GM21447 (cell line): ENCODE results near the gene NRG3.

ENCODE experiments used
- ATAC-seq: cut with Tn5 transposase; IDR thresholded peaks from one replicate; pipeline ENCODE4 v1.9.1; 2021; ENCODE audit not compliant: unreplicated experiment

Gene NRG3

DNA sequence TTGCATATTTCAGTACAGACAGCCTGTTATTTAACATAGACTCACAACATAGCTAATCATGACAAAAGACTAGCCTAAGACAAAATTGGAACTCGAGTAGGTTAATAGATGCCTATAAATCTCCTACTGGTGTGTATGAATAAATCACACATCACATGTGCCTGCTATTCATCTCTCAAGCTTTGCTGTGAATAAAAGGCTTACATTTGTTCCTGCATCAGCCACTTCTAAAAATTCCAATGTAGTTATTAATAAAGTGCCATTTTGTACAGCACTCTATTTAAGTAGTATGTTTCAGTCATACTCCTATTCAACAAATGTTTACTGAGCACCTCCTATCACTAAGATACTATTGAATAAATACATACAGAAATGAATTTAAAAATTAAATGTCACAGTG, 486.3 kb downstream of the NRG3 start:
- ATAC-seq: no peak

DNA sequence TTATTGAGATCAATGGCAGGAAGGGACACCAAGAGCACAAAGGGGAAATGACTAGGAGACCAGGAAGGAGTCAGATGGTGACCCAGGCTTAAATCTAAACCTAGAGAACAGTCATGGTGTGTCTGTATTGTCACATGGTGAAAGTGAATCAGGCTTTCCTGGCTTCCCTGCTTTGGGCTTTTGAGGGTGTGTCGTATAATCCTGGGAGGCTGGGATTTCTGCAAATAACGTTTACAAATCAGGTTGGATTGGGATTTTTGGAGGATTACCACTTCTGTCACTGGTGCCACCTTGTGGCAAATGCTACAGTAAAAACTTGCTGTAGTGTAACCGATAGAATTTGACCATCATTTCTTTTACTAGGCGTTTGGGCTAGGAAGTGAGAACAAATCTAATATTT, 502.6 kb downstream of the NRG3 start:
- no peak for ATAC-seq

DNA sequence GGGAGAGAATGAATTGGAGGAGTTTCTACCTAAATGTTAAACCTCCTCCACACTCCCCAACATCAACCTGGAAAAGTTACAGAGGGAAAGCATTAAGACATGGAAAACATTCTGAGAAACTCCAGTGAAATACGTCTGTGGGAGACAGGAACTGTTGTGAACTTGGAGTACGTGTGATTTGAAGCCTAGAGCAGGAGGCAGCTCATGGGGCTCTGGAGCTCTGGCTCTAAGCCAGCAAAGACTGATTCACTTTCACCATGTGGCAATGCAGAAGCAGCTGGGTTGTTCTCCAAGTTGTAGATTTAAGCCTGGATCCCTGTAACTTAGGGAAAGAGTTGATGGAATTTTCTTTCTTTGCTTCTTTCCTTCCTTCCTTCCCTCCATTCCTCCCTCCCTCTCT, 503.2 kb downstream of the NRG3 start:
- no peak for ATAC-seq

DNA sequence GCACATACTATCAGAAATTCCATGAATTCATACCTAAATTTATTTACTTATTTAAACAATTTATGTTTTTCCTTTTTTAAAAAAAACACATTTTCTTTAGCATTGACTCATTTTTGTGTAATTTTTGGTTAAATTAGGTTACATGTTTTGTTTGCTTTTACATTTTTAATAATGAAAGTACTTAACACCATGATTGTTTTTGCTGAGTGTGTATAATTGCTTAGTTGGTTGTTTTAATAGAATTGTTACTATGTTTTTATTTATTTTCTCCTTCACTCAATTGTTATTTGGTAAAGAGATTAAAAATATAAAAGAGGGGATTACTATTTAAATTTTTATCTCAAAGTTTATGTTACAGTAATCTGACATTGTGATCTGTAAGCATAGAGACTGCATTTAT, 508.4 kb downstream of the NRG3 start:
- no peak for ATAC-seq

DNA sequence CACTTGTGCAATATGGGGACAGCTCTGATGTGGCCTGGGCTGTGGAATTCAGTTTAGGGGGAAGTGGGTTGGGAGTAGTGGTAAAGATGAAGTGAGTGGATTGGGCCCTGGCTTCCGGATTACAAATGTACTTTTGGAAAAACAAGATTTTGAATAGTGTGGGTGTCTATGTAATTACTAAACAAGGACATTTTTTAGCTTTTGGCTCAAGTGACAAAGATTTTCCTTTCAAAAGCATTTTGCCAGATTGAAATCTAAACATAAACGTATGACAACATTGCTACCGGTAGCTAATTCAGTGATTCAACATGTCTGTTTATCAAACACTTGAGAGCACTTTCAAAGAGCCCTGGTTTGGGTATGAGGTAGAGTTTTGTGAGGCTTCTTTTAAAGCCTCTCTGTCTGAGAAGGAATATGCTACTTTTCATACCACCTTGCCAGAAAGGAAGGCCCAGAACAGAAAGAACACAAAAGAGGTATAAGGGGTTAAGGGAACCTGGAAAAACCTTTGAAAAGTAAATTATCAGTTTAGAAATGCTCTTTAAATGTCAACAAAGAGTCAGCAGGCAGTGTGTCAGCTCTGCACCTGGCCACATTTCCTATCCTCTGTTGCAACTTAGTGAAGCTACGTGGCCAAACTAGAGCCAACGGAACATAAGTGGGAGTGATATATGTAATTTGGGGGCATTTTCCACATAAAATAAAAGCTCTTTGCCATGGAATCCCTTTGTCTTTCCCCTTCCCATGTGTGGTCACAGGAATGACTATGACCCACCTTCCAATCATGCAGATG, 516.1 kb downstream of the NRG3 start:
- no peak for ATAC-seq

DNA sequence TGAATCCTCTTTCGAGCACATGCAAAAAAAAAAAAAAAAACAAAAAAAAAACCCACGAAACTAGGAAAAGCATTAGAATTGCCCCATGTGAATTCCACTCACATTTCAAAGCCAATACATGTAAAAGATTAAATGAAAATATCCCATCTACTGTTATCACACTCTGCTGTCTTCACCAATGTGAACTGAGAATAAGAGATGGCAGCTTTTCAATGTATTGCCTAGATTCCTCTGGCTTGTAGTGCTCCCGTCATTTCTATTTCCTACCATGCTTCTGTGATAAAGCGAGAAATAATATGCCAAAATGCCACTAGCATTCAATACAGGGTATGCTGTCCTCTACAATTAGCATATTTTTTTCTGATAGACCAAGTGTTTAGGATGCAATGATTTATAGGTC, 517.0 kb downstream of the NRG3 start:
- ATAC-seq: no peak

DNA sequence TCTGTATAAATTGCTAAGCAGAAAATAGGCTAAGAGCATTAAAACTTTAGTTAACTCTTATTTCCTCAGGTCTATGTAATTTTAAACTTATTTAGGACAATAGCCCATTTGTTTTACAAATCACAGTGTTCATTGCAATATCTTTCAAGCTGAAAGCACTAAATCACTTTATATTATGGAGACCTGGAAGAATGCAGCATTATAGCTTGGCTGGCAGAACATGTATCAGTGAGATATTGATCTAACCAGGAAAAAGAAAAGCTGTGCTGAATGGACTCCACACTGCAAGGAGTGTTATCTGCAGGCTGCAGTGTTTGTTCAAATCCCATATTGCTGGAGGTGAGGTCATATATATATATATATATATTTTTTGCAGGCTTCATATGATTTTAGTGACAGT, 517.5 kb downstream of the NRG3 start:
- ATAC-seq: no peak

DNA sequence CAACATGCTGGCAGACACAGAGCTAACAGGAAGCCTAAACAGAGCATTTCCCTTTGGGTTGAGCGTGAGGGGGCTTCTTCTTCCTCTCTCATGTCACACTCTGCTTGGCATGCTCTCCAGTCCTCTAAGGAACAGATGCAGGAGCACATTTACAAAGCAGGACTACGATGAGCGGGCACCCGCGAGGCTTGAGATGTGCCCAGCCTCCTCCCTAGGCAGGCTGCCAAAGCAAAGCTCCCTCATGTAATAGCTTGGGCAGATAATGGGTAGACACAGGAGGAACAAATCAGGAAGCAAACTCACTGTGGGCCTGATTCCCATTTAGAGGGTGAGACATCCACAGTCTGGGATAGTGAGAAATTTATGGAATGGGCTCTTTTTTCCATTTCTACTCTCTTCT, 519.1 kb downstream of the NRG3 start:
- ATAC-seq: no peak

DNA sequence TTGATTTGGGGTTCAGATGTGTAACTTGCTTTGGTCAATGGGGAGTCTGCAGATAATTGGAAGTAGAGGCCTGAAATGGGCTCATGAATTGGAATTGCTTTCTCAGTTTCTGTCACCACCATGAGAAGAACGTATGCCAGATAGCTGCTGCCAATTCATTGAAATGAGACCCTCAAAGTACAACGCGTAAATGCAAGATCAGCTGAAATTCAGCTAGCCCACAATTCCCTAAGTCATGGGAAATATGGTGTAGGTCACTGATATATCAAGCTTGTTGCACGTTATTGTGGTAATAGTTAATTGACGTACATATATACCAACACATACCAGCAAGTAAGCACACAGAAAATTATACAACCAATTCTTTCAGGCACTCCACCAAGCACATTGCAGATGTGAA, 520.0 kb downstream of the NRG3 start:
- ATAC-seq: no peak

DNA sequence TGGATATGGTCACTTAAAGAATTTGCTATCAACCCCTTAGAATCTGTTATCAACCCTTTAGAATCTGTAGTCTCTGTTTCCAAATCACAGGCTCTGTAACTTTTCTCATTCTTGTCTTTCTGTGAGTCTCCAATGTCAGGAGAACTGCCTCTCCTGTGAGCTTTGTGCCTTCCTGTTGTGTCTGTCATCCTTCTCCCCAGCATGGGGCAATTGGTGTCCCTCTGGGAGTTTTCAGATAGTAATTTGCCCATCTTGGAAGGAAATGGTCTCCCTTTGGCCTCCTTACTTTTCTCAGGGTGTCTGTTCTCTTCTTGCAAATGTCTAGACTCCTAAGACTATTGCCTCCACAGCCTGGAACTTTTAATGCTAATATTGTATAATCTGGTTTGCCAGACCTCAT, 521.9 kb downstream of the NRG3 start:
- no peak for ATAC-seq

DNA sequence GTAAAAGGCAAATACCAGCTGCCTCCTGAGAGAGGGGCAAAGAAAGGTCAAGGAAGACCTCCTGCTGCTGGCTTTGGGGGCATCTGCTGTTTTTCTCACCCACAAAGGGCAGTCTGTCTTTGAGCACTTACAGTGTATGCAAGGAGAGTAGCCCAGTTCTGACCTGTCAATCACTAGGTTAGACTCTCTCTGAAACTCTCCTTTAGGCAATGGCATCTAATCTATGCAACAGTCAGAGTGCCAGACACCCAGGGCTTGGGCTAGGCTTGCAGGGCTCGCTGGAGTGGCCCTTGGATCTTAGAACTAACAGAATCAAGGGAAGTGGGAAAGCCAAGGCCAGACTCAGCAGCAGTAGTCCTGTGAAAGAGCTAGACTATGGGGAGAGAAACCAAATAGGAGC, 522.9 kb downstream of the NRG3 start:
- ATAC-seq: no peak

DNA sequence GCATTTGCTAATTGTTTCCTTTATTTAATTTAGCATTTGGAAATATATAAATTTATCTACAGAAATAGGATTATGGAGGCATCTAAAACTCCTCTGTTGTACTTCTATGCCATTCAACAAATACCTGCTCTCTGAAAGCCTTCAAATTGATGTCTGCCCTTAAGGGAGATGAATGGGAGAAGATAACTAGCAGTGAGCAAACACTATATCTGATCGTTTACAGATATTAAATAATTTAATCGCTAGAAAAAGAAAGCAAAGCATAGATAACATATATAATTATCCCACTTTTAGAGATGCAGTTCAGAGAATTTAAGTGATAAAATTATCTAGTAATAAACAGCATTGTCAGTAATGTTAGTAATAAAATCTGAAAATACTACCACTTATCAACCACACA, 524.9 kb downstream of the NRG3 start:
- no peak for ATAC-seq

DNA sequence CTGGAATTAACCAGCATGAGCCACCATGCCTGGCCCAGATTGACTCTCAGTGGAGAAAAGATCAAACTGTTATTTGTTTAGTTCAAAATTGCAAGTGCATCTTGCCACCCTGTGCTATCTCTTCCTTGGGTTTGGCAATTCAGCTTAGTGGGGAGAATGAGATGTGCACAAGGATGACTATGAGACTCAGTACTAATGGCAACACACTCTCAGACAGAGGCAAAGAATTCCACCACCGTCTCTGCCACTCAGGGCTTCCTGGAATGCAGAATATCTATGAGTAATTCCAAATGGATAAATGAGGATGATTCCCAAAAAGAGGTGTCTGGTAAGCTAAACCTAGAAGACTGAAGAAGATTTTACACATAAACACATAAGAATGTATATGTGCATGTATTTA, 525.8 kb downstream of the NRG3 start:
- ATAC-seq: no peak

DNA sequence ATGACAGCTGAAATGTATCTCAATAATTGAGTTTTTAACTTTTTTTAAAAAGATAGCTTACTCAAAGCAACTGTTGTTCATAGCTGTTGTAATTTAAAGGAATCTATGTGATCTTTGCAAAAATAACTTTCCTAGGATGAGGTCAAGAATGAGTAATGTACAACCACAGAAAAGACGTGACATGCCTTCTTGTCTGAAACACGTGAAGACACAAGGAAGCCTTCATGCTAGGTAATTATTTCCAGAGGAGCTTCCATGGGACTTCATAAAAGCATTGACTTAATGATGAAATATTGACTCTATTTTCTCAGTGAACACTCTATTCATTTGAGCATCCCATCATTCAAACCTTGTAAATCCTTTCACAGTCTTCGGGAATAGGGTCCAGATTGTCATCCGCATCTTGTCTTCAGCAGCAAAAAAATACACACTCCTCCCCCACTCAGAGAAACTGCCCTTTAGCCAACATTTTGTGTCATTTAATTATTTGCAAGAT, 528.0 kb downstream of the NRG3 start:
- no peak for ATAC-seq

DNA sequence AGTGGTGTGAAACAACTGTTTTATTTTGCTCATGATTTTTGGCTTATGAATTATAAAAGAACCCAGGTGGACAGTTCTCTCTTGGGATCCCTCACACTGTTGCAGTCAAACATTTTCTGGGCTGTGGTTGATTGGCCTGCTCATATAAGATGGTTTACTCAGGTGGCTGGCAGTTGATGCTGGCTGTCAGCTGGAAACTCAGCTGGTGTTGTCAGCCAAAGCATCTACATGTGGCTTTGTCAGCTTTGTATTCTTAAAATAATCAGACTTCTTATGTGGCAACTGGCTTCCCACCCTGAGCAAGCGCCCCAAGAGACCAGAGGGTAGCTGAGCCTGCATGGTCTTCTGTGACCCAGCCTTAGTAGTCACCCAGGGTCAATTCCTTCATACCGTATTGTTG, 534.7 kb downstream of the NRG3 start:
- ATAC-seq: no peak

DNA sequence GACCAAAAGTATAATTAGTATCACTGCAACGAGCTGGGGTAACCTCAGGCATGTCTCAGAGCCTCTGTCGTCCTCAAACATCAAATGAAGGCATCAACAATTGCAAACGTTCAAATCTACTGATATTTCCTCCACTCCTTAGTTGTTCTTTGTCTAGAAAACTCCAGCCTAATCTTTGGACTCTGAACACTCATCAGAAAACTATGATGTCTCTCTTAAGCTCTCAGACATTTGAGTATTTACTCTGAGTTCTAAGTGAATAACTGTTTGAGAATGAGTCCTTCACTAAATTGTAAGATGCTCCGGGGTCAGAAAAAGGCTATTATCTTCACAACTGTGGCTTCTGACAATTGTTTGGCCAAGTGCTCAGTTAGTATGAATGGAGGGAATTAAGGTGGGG, 536.4 kb downstream of the NRG3 start:
- no peak for ATAC-seq

DNA sequence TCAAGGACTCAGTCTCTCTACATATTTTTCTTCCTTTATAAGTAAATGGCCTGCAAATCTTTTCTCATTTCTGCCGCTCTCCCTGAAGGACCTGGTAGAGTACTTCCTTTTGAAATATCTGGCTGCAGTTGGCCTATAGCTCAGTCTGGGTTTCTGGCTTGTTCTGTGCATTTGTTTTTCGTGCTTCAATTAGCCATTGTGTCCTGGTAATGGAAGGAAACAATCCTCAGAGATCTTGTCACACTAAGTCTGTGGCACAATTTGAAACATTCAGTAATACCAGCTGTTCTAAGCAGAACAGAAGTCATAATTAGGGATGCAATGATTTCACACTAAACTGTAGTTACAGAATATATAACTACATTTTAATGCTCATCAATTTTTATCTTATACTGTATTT, 545.0 kb downstream of the NRG3 start:
- ATAC-seq: no peak

DNA sequence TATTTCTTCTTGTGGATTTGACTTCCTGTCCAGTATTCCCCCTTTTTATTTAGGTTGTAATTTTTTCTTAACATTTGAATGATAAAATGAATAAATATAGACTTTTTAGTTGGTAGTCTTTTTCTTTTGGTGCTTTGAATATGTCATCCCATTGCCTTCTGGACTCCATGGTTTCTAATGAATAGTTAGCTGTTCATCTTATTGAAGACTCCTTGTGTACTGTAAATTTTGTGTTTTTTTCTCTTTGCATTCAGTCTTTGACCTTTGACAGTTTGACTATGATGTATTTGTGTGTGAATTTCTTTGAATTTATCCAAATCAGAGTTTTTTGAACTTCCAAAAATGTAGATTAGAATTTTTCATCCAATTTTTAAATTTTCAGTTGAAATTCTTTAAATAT, 554.3 kb downstream of the NRG3 start:
- no peak for ATAC-seq

DNA sequence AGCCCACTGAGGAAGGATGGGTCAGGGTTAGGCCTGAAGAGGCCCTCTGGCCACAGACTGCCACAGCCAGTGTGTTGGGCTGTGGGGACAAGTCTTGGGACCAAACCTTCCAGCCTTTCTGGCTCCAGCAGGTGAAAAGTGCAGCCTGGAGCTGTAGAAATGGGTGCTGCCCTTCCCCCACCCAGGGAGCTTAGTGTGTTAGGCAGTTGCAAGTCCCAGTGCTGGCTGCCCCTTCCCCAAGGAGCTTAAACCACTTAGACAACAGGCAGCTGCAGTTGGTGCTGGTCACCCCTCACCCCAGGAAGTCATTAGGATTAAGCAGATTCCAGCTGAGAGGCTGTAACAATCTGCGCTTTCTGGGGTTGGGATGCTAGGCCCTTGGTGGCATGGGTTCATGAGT, 563.3 kb downstream of the NRG3 start:
- ATAC-seq: no peak

DNA sequence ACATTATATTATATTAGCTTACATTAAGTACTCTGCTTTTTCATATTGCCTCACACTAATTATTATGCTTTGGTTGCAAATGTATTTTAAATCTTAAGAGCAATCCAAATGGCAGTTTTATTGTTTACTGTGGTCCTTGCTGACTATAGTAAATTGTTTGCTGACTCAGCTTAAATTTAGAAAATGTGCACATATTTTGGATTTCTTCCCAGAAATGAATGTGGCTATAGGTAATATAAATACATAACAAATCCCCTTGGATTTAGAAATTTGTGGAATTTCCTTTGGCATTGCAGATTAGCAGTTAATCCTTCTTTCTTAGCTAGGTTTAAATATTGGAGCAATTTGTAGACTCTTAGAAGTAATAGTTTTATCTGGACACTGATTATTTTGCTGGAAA, 565.8 kb downstream of the NRG3 start:
- no peak for ATAC-seq

DNA sequence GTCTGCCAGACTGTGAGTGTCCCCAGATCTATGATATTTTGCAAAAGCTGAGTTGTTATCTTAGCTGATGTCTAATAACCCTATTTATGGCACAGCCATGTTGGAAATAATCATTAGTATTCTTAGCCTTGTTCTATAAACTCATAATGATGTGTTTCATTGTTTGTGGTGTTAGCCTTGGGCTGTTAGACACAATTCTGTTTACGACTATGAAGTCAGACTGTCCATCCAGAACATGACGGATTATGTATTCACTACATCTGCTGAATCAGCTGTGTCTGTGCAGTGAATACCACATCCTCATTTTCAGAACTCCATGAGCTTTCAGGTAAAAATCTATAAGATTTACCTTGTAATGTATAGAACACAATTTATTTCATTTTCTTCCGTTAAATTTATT, 577.1 kb downstream of the NRG3 start:
- ATAC-seq: no peak

DNA sequence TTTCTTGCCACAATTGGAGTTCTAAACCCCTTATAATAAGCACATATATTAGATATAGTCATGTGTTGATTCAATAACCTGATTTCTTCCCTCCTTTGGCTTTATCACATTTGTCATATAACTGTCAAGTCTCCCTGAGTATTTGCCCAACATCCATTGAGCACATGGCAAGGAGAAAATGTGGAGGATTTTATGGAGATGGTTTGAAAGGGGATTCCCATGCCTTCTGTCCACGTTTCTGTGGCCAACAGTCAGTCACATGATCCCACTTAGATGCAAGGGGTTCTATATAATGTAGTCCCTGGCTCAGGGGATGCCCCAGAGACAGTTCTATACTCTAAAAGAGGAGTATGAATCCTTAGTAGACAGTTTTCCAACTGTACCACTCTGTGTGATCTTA, 577.7 kb downstream of the NRG3 start:
- no peak for ATAC-seq

DNA sequence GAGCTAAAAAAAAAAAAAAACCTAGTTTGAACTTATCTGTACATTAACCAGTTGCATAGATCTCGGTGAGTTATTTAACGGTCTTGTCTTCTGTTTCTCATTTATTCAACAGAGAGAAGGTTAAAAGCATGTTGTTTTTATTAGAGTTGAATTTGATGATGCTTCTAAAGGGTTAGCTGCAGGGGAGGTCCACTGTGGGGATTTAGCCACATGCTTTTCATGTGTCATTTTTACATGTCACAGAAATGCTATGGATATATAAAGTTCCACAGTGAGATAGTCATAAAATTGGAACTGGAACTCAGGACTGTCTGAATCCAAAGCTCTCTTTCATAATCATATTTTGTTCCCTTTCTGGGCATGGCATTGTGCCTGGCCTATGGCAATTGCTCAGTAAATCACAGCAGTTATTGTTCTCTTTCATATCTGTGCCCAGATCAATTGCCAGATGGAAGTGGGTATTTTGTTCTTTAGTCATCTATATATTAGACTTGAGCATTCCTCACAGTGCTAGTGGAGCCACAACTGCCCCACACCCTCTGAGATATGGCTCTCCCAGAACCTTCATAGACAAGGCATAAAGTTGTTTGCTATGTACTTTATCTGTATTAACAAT, 578.8 kb downstream of the NRG3 start:
- no peak for ATAC-seq
